OCI-LY3 (cell line): Measurements from ENCODE around the gene PLCB2.

ENCODE experiments used
- H2AFZ ChIP-seq: fragments of 200-600, 300-600 bp; shearing (Covaris generic); 2 replicates; pipeline ENCODE4 v1.6.0; 2014; ENCODE audit warnings: antibody characterized with exemption, low read depth, low read length
- H3K27ac ChIP-seq: fragments of 200-600, 300-600 bp; sonication (generic); 2 replicates; pipeline ENCODE4 v1.5.1; 2014; ENCODE audit warnings: mild to moderate bottlenecking, low read length, moderate library complexity, mixed read lengths
- H3K27me3 ChIP-seq: fragments of 200-600, 300-600 bp; sonication (generic); 2 replicates; pipeline ENCODE4 v1.6.1; 2014; ENCODE audit warnings: low read depth, low read length, mixed read lengths
- H3K36me3 ChIP-seq: fragments of 200-600, 300-600 bp; sonication (generic); replicated peaks from 2 replicates; pipeline ENCODE3; 2014; ENCODE audit warnings: low read depth, low read length, mixed read lengths
- H3K4me1 ChIP-seq: fragments of 300-600, 200-600 bp; sonication (generic); 2 replicates; pipeline ENCODE4 v1.6.1; 2014; ENCODE audit warnings: low read length, mixed read lengths
- H3K4me2 ChIP-seq: fragments of 200-600, 300-600 bp; sonication (generic); 2 replicates; pipeline ENCODE4 v1.6.1; 2014; ENCODE audit warnings: low read length, mixed read lengths
- H3K4me3 ChIP-seq: fragments of 300-600, 200-600 bp; sonication (generic); 2 replicates; pipeline ENCODE4 v1.5.1; 2014; ENCODE audit warnings: antibody characterized with exemption, mild to moderate bottlenecking, low read length, moderate library complexity
- H3K79me2 ChIP-seq: fragments of 300-600, 200-600 bp; shearing (Covaris generic); 2 replicates; pipeline ENCODE4 v1.6.1; 2014; ENCODE audit warnings: mild to moderate bottlenecking, low read length, mixed read lengths
- H3K9ac ChIP-seq: fragments of 300-600, 200-600 bp; shearing (Covaris generic); 2 replicates; pipeline ENCODE4 v1.6.0; 2014; ENCODE audit warnings: mild to moderate bottlenecking, low read length, moderate library complexity
- H3K9me3 ChIP-seq: fragments of 200-600, 300-600 bp; shearing (Covaris generic); 2 replicates; pipeline ENCODE4 v1.6.1; 2014; ENCODE audit warnings: low read length, mixed read lengths; ENCODE audit not compliant: insufficient read depth
- H4K20me1 ChIP-seq: fragments of 200-600, 300-600 bp; sonication (generic); 2 replicates; pipeline ENCODE4 v1.6.1; 2016; ENCODE audit warnings: low read length, mixed read lengths; ENCODE audit not compliant: insufficient read depth
- EZH2phosphoT487 ChIP-seq: fragments of 200-600 bp; shearing (Covaris generic); IDR thresholded peaks from 2 replicates; pipeline ENCODE4 v1.6.1; 2018; ENCODE audit warnings: antibody characterized with exemption, mixed run types, low read depth
- TF ChIP-seq, protein P1 (sequence below): fragments of 200-600, 300-600 bp; sonication (generic); IDR thresholded peaks from 2 replicates; pipeline ENCODE4 v1.5.1; 2014; ENCODE audit warnings: antibody characterized with exemption, low read length, low read depth

PLCB2 gene

DNA sequence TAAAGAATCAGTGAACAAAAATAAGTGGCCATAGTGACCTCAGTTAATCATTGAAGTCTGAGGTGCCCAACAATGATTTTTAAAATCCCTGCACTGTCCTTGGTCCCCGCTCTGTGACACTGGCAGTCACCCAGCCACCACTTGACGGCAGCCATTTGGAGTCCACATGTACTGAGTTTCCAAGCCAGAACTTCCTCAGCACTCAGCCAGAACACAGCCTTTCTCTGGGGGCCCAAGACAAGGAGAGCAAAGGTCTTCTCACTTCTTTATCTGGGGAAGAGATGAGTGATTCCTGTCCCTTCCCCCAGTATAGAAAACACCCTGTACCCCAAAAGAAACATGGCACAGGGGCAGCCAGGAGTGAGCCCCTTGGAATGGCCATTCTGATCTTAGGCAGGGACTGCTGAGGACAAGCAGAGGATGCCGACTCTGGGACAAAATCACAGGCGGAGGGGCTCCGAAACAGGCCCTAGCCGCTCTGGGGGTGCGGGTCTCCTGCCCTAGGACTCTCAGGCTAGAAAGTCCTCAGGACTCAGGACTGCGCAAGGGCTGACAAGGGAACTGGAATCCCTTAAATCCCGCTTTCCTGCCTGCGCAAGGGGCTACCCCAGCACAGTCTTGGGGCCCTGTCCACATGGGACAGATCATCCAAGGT, 56.1 kb downstream of the PLCB2 start:
- no peaks in the 10 kb centered on the region for H3K36me3 ChIP-seq

DNA sequence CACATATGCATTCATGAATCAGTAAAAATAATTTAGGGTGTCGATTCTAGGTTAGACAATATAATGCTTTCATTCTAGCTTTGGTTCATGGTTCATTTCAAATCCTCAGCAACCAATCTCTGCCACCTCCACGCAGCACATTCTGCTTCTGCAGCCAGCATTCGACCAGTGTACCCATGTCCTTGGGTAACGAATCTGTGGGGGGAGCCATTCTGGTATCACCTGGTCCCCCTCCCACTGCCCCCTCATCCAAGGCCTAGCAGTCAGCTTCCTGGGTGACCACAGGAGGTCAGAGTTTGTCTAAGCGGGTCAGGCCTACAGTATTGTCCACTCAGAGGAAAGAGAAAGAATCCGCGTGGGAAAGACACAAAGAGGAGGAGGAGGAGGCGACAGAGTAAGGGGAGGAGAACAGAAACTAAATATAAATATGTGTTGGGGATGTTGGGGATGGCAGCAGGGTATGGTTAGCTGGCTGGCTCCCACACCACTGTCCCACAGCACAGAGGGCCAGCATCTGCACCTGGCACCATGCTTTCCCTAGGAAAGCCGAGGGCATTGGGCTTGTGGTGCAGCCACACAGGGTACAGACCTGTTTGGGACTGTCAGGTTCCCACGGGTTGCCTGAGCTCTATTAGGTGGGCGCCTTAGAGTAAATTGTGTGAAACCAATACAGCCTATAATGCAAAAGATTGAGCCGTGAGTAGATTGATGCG, 56.8 kb downstream of the PLCB2 start:
- TF ChIP-seq EZH2phosphoT487 = no peak
- TF ChIP-seq, protein P1, sequence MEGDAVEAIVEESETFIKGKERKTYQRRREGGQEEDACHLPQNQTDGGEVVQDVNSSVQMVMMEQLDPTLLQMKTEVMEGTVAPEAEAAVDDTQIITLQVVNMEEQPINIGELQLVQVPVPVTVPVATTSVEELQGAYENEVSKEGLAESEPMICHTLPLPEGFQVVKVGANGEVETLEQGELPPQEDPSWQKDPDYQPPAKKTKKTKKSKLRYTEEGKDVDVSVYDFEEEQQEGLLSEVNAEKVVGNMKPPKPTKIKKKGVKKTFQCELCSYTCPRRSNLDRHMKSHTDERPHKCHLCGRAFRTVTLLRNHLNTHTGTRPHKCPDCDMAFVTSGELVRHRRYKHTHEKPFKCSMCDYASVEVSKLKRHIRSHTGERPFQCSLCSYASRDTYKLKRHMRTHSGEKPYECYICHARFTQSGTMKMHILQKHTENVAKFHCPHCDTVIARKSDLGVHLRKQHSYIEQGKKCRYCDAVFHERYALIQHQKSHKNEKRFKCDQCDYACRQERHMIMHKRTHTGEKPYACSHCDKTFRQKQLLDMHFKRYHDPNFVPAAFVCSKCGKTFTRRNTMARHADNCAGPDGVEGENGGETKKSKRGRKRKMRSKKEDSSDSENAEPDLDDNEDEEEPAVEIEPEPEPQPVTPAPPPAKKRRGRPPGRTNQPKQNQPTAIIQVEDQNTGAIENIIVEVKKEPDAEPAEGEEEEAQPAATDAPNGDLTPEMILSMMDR = no peak
- H3K27me3 ChIP-seq = peaks cover 8% of the 10 kb centered on the region
- H3K9ac ChIP-seq = no peak overlapping the region
- no peaks in the 10 kb centered on the region for H3K79me2 ChIP-seq
- no peaks in the 10 kb centered on the region for H4K20me1 ChIP-seq
- H3K36me3 ChIP-seq = no peaks in the 10 kb centered on the region
- no peak overlapping the region for H3K4me3 ChIP-seq
- peaks cover 6% of the 10 kb centered on the region for H3K4me1 ChIP-seq
- H3K4me2 ChIP-seq = no peak overlapping the region
- no peak overlapping the region for H3K27ac ChIP-seq
- no peaks in the 10 kb centered on the region for H3K9me3 ChIP-seq
- H2AFZ ChIP-seq = no peak overlapping the region

More for the DNA sequence above, 56.1 kb downstream of the PLCB2 start:
- H3K79me2 ChIP-seq = no peaks in the 10 kb centered on the region
- H3K4me2 ChIP-seq = peak overlapping the region; percentile 88; the same call in 1 of the 2 replicates
- no peak overlapping the region for H2AFZ ChIP-seq
- H3K9me3 ChIP-seq = no peaks in the 10 kb centered on the region
- H3K4me1 ChIP-seq = peaks cover 6% of the 10 kb centered on the region
- peaks cover 8% of the 10 kb centered on the region for H3K27me3 ChIP-seq
- H3K9ac ChIP-seq = no peak overlapping the region
- no peaks in the 10 kb centered on the region for H4K20me1 ChIP-seq
- TF ChIP-seq, protein P1 = no peak
- no peak for TF ChIP-seq EZH2phosphoT487
- peak overlapping the region; percentile 87; the same call in 1 of the 2 replicates for H3K4me3 ChIP-seq
- no peak overlapping the region for H3K27ac ChIP-seq

DNA sequence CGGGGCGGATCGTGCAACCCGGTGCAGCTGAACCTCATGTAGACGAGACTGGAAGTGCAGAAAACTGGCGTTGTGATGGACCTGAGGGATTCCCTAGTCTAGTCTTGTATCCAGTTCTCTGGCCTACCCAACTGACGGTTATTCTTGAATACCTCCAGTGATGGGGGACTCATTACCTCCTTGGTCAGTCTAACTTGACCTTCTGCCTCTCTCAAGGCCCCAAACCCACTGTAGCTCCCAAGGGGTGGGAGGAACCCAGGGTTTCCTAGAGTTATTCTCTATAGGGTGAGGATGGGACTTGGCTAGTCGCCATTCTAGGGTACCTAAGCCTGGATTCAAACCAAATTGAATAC, 57.5 kb downstream of the PLCB2 start:
- no peaks in the 10 kb centered on the region for H3K9me3 ChIP-seq
- H3K36me3 ChIP-seq = no peaks in the 10 kb centered on the region
- no peak for TF ChIP-seq EZH2phosphoT487
- TF ChIP-seq, protein P1 = no peak
- no peak overlapping the region for H3K4me2 ChIP-seq
- no peak overlapping the region for H3K4me3 ChIP-seq
- peaks cover 8% of the 10 kb centered on the region for H3K27me3 ChIP-seq
- no peaks in the 10 kb centered on the region for H3K79me2 ChIP-seq
- H3K9ac ChIP-seq = no peak overlapping the region
- H3K27ac ChIP-seq = no peak overlapping the region
- H2AFZ ChIP-seq = no peak overlapping the region
- H3K4me1 ChIP-seq = peaks cover 6% of the 10 kb centered on the region
- no peaks in the 10 kb centered on the region for H4K20me1 ChIP-seq

DNA sequence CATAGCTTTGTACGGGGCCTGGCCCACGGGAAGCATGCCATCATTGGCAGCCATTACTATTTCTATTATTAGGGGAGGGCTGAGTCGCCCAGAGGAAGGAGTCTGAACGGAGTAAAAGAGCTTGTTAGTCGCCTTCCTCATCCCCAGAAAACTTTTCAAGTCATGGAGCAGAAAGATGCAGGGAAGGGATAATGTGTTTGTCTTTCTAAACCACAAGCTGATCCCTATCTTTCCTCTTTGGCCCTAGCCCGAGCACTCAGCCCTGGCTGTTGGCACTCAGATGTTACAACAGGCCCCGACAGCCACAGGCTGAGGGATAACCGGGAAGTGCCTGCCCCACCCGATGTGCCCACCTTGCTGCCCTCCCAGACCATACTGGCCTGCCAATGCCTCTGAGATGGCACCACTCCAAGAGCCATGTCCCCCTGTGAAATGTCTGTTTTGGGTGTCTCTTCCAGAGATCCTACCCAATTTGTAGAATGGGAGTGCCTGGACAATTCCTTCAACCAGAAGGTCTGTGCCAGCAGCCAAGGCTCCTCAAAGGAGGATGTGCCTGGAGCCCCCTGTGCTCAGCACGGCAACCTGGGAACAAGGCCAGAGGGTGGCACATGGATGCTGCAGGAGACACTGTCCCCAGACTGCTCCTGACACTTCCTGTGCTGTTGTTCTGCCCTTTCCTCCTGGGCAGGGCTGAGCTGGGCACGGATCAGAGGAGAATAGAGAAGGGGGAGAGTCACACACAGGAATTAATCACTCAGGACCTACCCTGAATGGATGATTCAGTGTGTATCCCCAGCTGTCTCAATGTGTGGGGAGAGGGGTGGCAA, 58.0 kb downstream of the PLCB2 start:
- Histone ChIP-seq H2AFZ (no peak overlapping the region), H3K36me3 (no peaks in the 10 kb centered on the region), H3K9me3 (no peaks in the 10 kb centered on the region), H3K9ac (no peak overlapping the region), H3K27ac (no peak overlapping the region), H3K79me2 (no peaks in the 10 kb centered on the region), H4K20me1 (no peaks in the 10 kb centered on the region), H3K4me2 (no peak overlapping the region), H3K27me3 (peaks cover 8% of the 10 kb centered on the region), H3K4me1 (peaks cover 6% of the 10 kb centered on the region), H3K4me3 (no peak overlapping the region)
- TF ChIP-seq, protein P1 = no peak
- TF ChIP-seq EZH2phosphoT487 = no peak
